Measurements from ENCODE around the gene KLHL2.

Gene KLHL2

GRCh38 chr4:165324918-165325304 lies 117.5 kb downstream of the KLHL2 start:
- TF ChIP-seq ISL1 (CRISPR knock-in tag; IDR thresholded peaks at IDR 0.05) = no peak
- no peak for TF ChIP-seq TCF4 (CRISPR knock-in tag; IDR thresholded peaks at IDR 0.05; ENCODE audit: borderline replicate concordance)
- no peak for TF ChIP-seq PPARA (CRISPR knock-in tag; IDR thresholded peaks at IDR 0.05; ENCODE audit: borderline replicate concordance)
- no peak for TF ChIP-seq TOX (CRISPR knock-in tag; IDR thresholded peaks at IDR 0.05; ENCODE audit: borderline replicate concordance)
- no peak for TF ChIP-seq OSR1 (CRISPR knock-in tag; IDR thresholded peaks at IDR 0.05)
- no peak for TF ChIP-seq ZFP3 (CRISPR knock-in tag; IDR thresholded peaks at IDR 0.05)
- no peak for TF ChIP-seq BACH2 (CRISPR knock-in tag; IDR thresholded peaks at IDR 0.05; ENCODE audit: borderline replicate concordance)
- TF ChIP-seq CSDC2 (CRISPR knock-in tag; IDR thresholded peaks at IDR 0.05) = no peak
- TF ChIP-seq ZFP30 (CRISPR knock-in tag; IDR thresholded peaks at IDR 0.05) = no peak
- no peak for TF ChIP-seq SNAI2 (CRISPR knock-in tag; IDR thresholded peaks at IDR 0.05)
- TF ChIP-seq CSRNP3 (CRISPR knock-in tag; IDR thresholded peaks at IDR 0.05) = no peak
- no peak for TF ChIP-seq CREB5 (CRISPR knock-in tag; IDR thresholded peaks at IDR 0.05; ENCODE audit: low read depth)
- TF ChIP-seq ZC3H10 (CRISPR knock-in tag; IDR thresholded peaks at IDR 0.05) = no peak
- TF ChIP-seq ZNF70 (CRISPR knock-in tag; IDR thresholded peaks at IDR 0.05) = no peak
- ATAC-seq = no peak

GRCh38 chr4:165325732-165326512 lies 118.6 kb downstream of the KLHL2 start:
- TF ChIP-seq TCF4 (CRISPR knock-in tag; IDR thresholded peaks at IDR 0.05; ENCODE audit: borderline replicate concordance) (no peak), ZNF565 (CRISPR knock-in tag; conservative IDR thresholded peaks at IDR 0.05; ENCODE audit: low read depth) (no peak), ZNF8 (CRISPR knock-in tag; IDR thresholded peaks at IDR 0.05) (no peak), GLIS3 (CRISPR knock-in tag; IDR thresholded peaks at IDR 0.05) (no peak)
- peak; percentile 6 for ATAC-seq

GRCh38 chr4:165326831-165327210 lies 119.5 kb downstream of the KLHL2 start:
- ATAC-seq = peak; percentile 5; the same call in 2 of the 3 replicates

GRCh38 chr4:165327211-165328100 lies 120.1 kb downstream of the KLHL2 start, which contains the start of gene MSMO1:
Gene MSMO1, plus strand, starts transcription at chr4:165327669. Its CDS starts 5,702 bp downstream, at chr4:165333371.
- peak; percentile 96 for ATAC-seq
- TF ChIP-seq CSRNP3 (CRISPR knock-in tag; IDR thresholded peaks at IDR 0.05) (no peak), ZNF8 (CRISPR knock-in tag; IDR thresholded peaks at IDR 0.05) (no peak), RARB (CRISPR knock-in tag; IDR thresholded peaks at IDR 0.05) (no peak), ARNTL (CRISPR knock-in tag; IDR thresholded peaks at IDR 0.05; ENCODE audit: borderline replicate concordance, low read depth) (no peak), CSDC2 (CRISPR knock-in tag; IDR thresholded peaks at IDR 0.05) (no peak), ISL1 (CRISPR knock-in tag; IDR thresholded peaks at IDR 0.05) (no peak), ZFP30 (CRISPR knock-in tag; IDR thresholded peaks at IDR 0.05) (no peak), ZNF565 (CRISPR knock-in tag; conservative IDR thresholded peaks at IDR 0.05; ENCODE audit: low read depth) (no peak), ZFP3 (CRISPR knock-in tag; IDR thresholded peaks at IDR 0.05) (no peak), TOX (CRISPR knock-in tag; IDR thresholded peaks at IDR 0.05; ENCODE audit: borderline replicate concordance) (no peak), TSHZ2 (CRISPR knock-in tag; IDR thresholded peaks at IDR 0.05) (no peak), ZC3H10 (CRISPR knock-in tag; IDR thresholded peaks at IDR 0.05) (no peak), OSR1 (CRISPR knock-in tag; IDR thresholded peaks at IDR 0.05) (no peak), PATZ1 (CRISPR knock-in tag; IDR thresholded peaks at IDR 0.05; ENCODE audit: borderline replicate concordance) (no peak), SNAI2 (CRISPR knock-in tag; IDR thresholded peaks at IDR 0.05) (no peak), PPARA (CRISPR knock-in tag; IDR thresholded peaks at IDR 0.05; ENCODE audit: borderline replicate concordance) (no peak), ZNF70 (CRISPR knock-in tag; IDR thresholded peaks at IDR 0.05) (no peak), TCF4 (CRISPR knock-in tag; IDR thresholded peaks at IDR 0.05; ENCODE audit: borderline replicate concordance) (no peak), BACH2 (CRISPR knock-in tag; IDR thresholded peaks at IDR 0.05; ENCODE audit: borderline replicate concordance) (no peak)

More at GRCh38 chr4:165326831-165327210, 119.5 kb downstream of the KLHL2 start:
- 0 out of 2 replicates have a peak, but pooled peaks have one; percentile 22 for TF ChIP-seq ZNF8 (CRISPR knock-in tag; IDR thresholded peaks at IDR 0.05)
- no peak for TF ChIP-seq ZC3H10 (CRISPR knock-in tag; IDR thresholded peaks at IDR 0.05)
